Karpas-422 (cell line): ENCODE results near the gene SLC12A7. TPM values are rescaled to one million over a fixed set of nuclear protein-coding genes. Genes with fewer than 3 reads are reported as not detected.

ENCODE experiments used
- DNase-seq: peaks from one replicate; pipeline ENCODE4 v3.0.0-alpha.2; 2015
- H2AFZ ChIP-seq: fragments of 200-600 bp; sonication (generic); 2 replicates; pipeline ENCODE4 v1.6.1; 2014; ENCODE audit warnings: antibody characterized with exemption, low read length, mixed read lengths
- H3K27ac ChIP-seq: fragments of 200-600 bp; sonication (generic); 2 replicates; pipeline ENCODE4 v1.5.1; 2014; ENCODE audit warnings: mild to moderate bottlenecking, low read length, moderate library complexity
- H3K27me3 ChIP-seq: fragments of 200-600 bp; sonication (generic); 2 replicates; pipeline ENCODE4 v1.6.1; 2014; ENCODE audit warnings: low read length, mixed read lengths
- H3K36me3 ChIP-seq: fragments of 200-600 bp; sonication (generic); 2 replicates; pipeline ENCODE4 v1.6.1; 2014; ENCODE audit warnings: low read length, mixed read lengths; ENCODE audit not compliant: insufficient read depth
- H3K4me1 ChIP-seq: fragments of 200-600 bp; sonication (generic); 2 replicates; pipeline ENCODE4 v1.6.1; 2014; ENCODE audit warnings: mild to moderate bottlenecking, low read length, mixed read lengths
- H3K4me2 ChIP-seq: fragments of 200-600 bp; sonication (generic); 2 replicates; pipeline ENCODE4 v1.6.1; 2014; ENCODE audit warnings: low read length, low read depth, mild to moderate bottlenecking; ENCODE audit not compliant: poor library complexity, severe bottlenecking
- H3K4me3 ChIP-seq: fragments of 200-600 bp; sonication (generic); 2 replicates; pipeline ENCODE4 v1.5.1; 2014; ENCODE audit warnings: mild to moderate bottlenecking, antibody characterized with exemption, low read length, mixed read lengths
- H3K79me2 ChIP-seq: fragments of 200-600 bp; sonication (generic); 2 replicates; pipeline ENCODE4 v1.6.1; 2014; ENCODE audit warnings: mild to moderate bottlenecking, low read length, mixed read lengths
- H3K9ac ChIP-seq: fragments of 200-600 bp; sonication (generic); 2 replicates; pipeline ENCODE4 v1.6.0; 2014; ENCODE audit warnings: low read length
- H3K9me2 ChIP-seq: fragments of 200-600 bp; sonication (generic), shearing (Covaris generic); replicated peaks from 2 replicates; pipeline ENCODE4 v1.6.0; 2014; ENCODE audit warnings: mild to moderate bottlenecking, low read length, moderate library complexity; ENCODE audit not compliant: insufficient read depth
- H3K9me3 ChIP-seq: fragments of 300-700, 200-600 bp; sonication (generic); 2 replicates; pipeline ENCODE4 v1.6.1; 2014; ENCODE audit warnings: low read length, mixed read lengths
- H4K20me1 ChIP-seq: fragments of 200-600 bp; sonication (generic); 2 replicates; pipeline ENCODE4 v1.6.1; 2014; ENCODE audit warnings: mild to moderate bottlenecking, antibody characterized with exemption, low read length, low read depth; ENCODE audit not compliant: insufficient read depth
- total RNA-seq: library from RNA; depleted of rRNA; stranded (reverse); fragments of >200 nt; shearing (Covaris generic); gene quantifications from 2 replicates; pipeline ENCODE4 v1.2.3, GENCODE V29; 2014; ENCODE audit warnings: low replicate concordance

Gene SLC12A7
- total RNA-seq, 1 experiment from 2014 or later = not detected

- no peak overlapping the region for H2AFZ ChIP-seq
- H3K9me2 ChIP-seq = no peaks in the 10 kb centered on the region
- no peak overlapping the region for H3K4me3 ChIP-seq
- H4K20me1 ChIP-seq = no peaks in the 10 kb centered on the region
- no peak overlapping the region for H3K4me2 ChIP-seq
- no peaks in the 10 kb centered on the region for H3K9me3 ChIP-seq
- H3K27me3 ChIP-seq = no peaks in the 10 kb centered on the region
- no peak for DNase-seq
- no peaks in the 10 kb centered on the region for H3K36me3 ChIP-seq
- H3K9ac ChIP-seq = no peak overlapping the region
- no peaks in the 10 kb centered on the region for H3K4me1 ChIP-seq
- no peaks in the 10 kb centered on the region for H3K79me2 ChIP-seq
- no peak overlapping the region for H3K27ac ChIP-seq
Observed at GRCh38 chr5:1045960-1046560, 65.8 kb downstream of the SLC12A7 start.

- Histone ChIP-seq H3K4me1 (no peaks in the 10 kb centered on the region), H4K20me1 (no peaks in the 10 kb centered on the region), H3K27ac (no peak overlapping the region), H3K4me2 (no peak overlapping the region), H3K9ac (no peak overlapping the region), H3K36me3 (no peaks in the 10 kb centered on the region), H3K79me2 (no peaks in the 10 kb centered on the region), H3K9me2 (no peaks in the 10 kb centered on the region), H3K4me3 (no peak overlapping the region), H3K9me3 (no peaks in the 10 kb centered on the region), H2AFZ (no peak overlapping the region), H3K27me3 (no peaks in the 10 kb centered on the region)
- DNase-seq = no peak
Observed at GRCh38 chr5:1044117-1044516, 67.7 kb downstream of the SLC12A7 start.

- no peaks in the 10 kb centered on the region for H3K9me2 ChIP-seq
- H3K79me2 ChIP-seq = no peaks in the 10 kb centered on the region
- no peak overlapping the region for H3K4me2 ChIP-seq
- H4K20me1 ChIP-seq = no peaks in the 10 kb centered on the region
- H3K27ac ChIP-seq = no peak overlapping the region
- no peak overlapping the region for H3K9ac ChIP-seq
- H2AFZ ChIP-seq = no peak overlapping the region
- H3K4me1 ChIP-seq = no peaks in the 10 kb centered on the region
- H3K4me3 ChIP-seq = no peak overlapping the region
- H3K36me3 ChIP-seq = no peaks in the 10 kb centered on the region
- DNase-seq = no peak
- no peaks in the 10 kb centered on the region for H3K9me3 ChIP-seq
- H3K27me3 ChIP-seq = no peaks in the 10 kb centered on the region
Observed at GRCh38 chr5:1043327-1043726, 68.5 kb downstream of the SLC12A7 start.

GRCh38 chr5:1042626-1043025 lies 69.2 kb downstream of the SLC12A7 start:
- no peak overlapping the region for H2AFZ ChIP-seq
- no peaks in the 10 kb centered on the region for H3K9me2 ChIP-seq
- DNase-seq = no peak

GRCh38 chr5:1041225-1042143 lies 70.4 kb downstream of the SLC12A7 start:
- H3K27ac ChIP-seq = no peak overlapping the region
- H2AFZ ChIP-seq = no peak overlapping the region
- no peaks in the 10 kb centered on the region for H3K36me3 ChIP-seq

More at GRCh38 chr5:1042626-1043025, 69.2 kb downstream of the SLC12A7 start:
- Histone ChIP-seq H3K9me3 (no peaks in the 10 kb centered on the region), H3K4me2 (no peak overlapping the region), H3K9ac (no peak overlapping the region), H3K4me1 (no peaks in the 10 kb centered on the region), H3K36me3 (no peaks in the 10 kb centered on the region), H4K20me1 (no peaks in the 10 kb centered on the region), H3K4me3 (no peak overlapping the region), H3K27ac (no peak overlapping the region), H3K79me2 (no peaks in the 10 kb centered on the region), H3K27me3 (no peaks in the 10 kb centered on the region)

GRCh38 chr5:1040571-1040970 lies 71.3 kb downstream of the SLC12A7 start:
- Histone ChIP-seq H3K27me3 (no peaks in the 10 kb centered on the region), H4K20me1 (no peaks in the 10 kb centered on the region), H3K79me2 (no peaks in the 10 kb centered on the region)

More at GRCh38 chr5:1041225-1042143, 70.4 kb downstream of the SLC12A7 start:
- Histone ChIP-seq H3K4me2 (no peak overlapping the region), H3K4me1 (no peaks in the 10 kb centered on the region), H4K20me1 (no peaks in the 10 kb centered on the region), H3K4me3 (no peak overlapping the region), H3K9ac (no peak overlapping the region), H3K79me2 (no peaks in the 10 kb centered on the region), H3K9me3 (no peaks in the 10 kb centered on the region), H3K9me2 (no peaks in the 10 kb centered on the region), H3K27me3 (no peaks in the 10 kb centered on the region)
- DNase-seq = no peak

GRCh38 chr5:1039706-1040260 lies 72.1 kb downstream of the SLC12A7 start:
- H3K27ac ChIP-seq = no peak overlapping the region
- no peak for DNase-seq
- H2AFZ ChIP-seq = no peak overlapping the region
- no peaks in the 10 kb centered on the region for H3K9me2 ChIP-seq
- H3K4me2 ChIP-seq = no peak overlapping the region
- H3K9me3 ChIP-seq = no peaks in the 10 kb centered on the region
- H4K20me1 ChIP-seq = no peaks in the 10 kb centered on the region
- no peaks in the 10 kb centered on the region for H3K79me2 ChIP-seq
- H3K4me1 ChIP-seq = no peaks in the 10 kb centered on the region
- H3K27me3 ChIP-seq = no peaks in the 10 kb centered on the region
- no peak overlapping the region for H3K9ac ChIP-seq
- H3K4me3 ChIP-seq = no peak overlapping the region
- no peaks in the 10 kb centered on the region for H3K36me3 ChIP-seq

More at GRCh38 chr5:1040571-1040970, 71.3 kb downstream of the SLC12A7 start:
- Histone ChIP-seq H3K4me1 (no peaks in the 10 kb centered on the region), H3K9ac (no peak overlapping the region), H3K9me2 (no peaks in the 10 kb centered on the region), H3K4me2 (no peak overlapping the region), H2AFZ (no peak overlapping the region), H3K36me3 (no peaks in the 10 kb centered on the region), H3K4me3 (no peak overlapping the region), H3K9me3 (no peaks in the 10 kb centered on the region), H3K27ac (no peak overlapping the region)
- no peak for DNase-seq

GRCh38 chr5:1039210-1039548 lies 72.7 kb downstream of the SLC12A7 start:
- no peak for DNase-seq
- Histone ChIP-seq H3K4me3 (no peak overlapping the region), H3K79me2 (no peaks in the 10 kb centered on the region), H3K27me3 (no peaks in the 10 kb centered on the region), H3K9me2 (no peaks in the 10 kb centered on the region), H2AFZ (no peak overlapping the region), H3K36me3 (no peaks in the 10 kb centered on the region), H3K27ac (no peak overlapping the region), H3K4me2 (no peak overlapping the region), H4K20me1 (no peaks in the 10 kb centered on the region), H3K4me1 (no peaks in the 10 kb centered on the region), H3K9ac (no peak overlapping the region), H3K9me3 (no peaks in the 10 kb centered on the region)
